AG08396 (cell line): ENCODE data around the gene CPNE4.

ENCODE experiments used
- DNase-seq: peaks from one replicate; pipeline ENCODE4 v3.0.0; 2012; ENCODE audit warnings: low spot score, mixed read lengths

CPNE4 gene

DNA sequence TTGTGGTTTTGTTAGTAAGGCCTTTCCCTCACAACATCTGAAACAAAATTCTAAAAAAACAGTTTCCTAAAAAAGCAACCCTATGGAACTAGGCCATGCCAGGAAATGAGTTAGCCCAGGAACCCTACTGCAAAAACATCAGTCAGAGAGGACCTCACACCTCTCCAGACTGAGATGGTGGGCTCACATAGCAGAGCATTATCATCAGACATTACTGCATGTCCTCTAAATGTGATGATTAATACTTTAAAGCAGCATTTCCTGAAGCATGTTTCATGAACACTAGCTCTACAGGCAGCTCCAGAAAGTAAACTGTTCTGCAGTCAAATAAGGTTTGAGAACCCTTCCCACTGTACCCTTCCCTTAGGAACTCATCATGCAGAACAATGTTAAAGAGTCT lies 299.7 kb downstream of the CPNE4 start:
- no peak for DNase-seq

DNA sequence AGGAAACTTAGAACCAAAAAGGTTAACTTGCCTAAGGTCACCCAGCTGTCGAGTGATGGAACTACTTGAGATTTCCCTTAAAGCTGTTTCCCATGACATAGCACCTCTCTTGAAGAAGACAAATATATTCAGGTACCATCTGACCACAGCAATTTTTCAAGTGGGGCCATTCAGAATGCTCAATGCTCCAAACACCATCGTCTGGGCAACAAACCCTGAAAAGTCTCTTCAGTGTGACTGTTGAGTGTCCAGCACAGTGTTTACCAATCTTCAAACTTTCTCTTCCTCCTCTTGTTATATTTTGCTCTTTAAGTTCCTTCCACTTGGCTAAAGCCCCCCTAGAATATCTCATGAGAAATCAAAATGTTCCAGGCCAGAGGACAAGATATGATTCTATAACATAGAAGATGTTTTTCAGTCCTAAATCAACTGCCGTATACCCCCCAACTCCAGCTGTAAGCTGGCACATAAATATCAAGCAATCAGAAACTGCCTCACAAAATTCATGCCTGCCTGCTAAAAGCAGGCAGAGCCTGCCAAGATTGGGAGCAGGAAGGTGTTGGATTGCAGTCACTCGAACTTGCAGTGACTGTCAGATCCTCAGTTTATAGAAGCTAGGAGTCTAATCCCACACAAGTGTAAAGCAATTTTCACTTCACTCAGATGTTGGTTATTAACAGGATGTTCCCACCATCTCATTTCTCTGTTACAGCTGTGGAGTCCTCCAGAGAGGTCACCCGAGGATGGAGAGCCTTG lies 301.6 kb downstream of the CPNE4 start:
- no peak for DNase-seq

DNA sequence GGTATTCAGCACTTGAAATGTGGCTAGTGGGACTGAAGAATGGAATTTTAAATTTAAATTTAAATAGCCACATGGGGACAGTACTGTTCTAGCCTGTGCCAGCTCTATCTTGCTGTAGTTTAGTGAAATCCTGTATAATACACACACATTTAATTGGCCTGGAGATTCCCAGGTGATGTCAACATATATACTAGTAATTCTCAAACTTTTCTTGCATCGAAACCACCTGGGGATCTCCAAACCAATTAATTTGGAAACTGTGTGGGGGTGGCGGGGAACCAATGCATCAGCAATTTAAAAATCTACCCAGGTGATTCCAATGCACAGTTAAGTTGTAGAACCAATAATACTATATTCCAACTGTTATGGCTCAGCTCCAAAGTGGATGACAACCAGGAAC lies 303.1 kb downstream of the CPNE4 start:
- DNase-seq = no peak

DNA sequence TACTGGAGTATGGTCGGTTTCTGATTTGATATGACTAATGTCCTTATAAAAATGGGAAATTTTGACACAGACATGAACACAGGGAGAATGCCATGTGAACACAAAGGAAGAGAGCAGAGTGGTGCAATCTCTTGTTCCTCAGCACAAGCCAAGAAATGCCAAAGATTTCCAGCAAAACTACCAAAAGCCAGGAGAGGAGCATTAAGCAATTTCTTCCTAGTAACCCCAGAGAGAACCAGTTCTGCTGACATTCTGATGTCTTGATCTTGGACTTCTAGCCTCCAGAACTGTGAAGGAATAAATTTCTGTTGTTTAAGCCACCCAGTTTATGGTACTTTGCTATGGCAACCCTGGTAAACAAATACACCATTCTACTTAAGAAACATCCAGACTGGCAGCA lies 304.2 kb downstream of the CPNE4 start:
- no peak for DNase-seq

DNA sequence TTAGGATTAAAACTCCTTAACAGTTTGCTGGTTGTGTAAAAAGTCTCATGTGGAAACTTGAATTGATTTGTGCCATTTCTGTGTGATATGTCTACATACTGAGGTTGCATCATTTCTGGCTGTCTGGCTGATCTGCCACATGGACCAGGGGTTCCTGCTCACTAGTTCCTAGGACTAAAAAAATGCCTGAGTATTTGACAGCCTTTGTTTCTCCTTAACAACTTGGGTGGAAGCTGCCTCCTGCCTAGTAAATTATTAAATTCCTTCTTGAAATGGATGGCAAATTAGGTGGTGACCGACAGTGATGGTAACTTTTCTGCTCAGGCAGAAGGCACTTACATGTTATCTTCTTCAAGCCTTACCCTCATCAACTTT lies 305.2 kb downstream of the CPNE4 start:
- no peak for DNase-seq

DNA sequence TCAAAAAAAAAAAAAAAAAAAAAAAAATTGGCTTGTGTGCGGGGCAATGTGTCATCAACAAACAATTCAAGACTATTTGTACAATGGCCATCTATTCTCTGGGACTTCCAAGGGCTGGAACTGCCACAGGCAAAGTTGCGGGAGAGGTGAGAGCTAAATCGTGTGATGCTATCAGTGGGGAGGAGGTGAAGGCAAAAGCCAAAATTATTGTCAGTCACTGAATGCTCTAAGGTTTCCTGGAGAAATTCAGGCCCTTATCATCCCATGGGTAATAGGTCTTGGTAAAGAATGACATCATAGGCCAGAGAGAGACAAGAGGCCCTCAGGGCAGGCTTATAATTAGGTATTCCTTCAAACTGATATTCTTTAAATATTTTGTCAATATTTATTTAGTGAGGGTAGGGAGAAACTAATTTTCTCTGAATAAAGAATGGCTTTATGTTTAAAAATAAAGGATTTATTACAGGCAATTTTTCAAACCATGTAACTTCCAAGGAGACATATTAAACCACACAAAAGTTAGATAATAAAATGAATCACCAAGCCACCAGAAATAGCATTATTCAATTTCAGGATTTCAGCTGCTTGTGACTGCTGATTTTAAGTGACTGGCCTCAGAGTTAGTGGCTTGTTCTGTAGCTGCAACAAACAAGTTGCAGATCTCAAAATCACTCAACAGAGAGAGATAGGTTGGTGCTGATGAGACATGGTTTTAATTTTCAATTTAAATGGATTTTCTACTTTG lies 305.7 kb downstream of the CPNE4 start:
- no peak for DNase-seq

DNA sequence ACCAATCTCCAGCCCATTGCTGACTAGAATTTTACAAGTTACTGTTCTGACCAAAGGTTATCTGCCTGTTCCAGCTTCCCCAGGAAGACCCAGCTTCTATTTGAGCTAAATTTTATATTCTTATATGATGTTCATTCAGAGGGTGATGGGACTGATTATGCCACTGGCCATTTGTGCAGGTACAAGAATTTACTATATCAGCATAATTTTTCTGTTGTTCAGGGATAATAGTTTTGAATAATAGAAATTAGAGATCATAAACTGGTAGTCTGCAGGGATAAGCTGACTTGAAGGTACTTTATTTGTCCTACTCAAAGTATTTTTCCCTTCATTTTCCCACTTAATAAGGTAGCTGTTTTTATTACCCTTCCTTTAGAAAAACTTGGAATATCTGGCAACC lies 309.4 kb downstream of the CPNE4 start:
- DNase-seq = no peak

DNA sequence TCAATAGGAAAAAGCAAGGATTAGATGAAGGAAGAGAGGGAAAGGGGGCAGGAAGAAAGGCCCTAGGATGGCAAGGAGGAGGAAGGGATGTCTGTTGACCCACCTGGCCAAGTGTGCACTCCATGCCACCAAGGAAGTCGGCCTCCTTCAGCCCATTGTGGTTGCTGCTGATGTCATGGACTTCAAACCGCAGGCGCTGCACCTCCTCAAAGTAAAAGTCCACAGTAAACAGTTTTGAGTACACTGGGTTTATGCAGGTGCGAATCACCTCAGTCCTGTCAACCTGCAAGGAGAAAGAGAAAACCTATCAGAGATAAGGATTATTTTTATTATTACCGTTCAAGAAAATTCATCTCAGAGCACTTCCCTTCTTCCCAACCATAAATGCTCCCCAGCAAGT lies 311.5 kb downstream of the CPNE4 start:
- DNase-seq = no peak

DNA sequence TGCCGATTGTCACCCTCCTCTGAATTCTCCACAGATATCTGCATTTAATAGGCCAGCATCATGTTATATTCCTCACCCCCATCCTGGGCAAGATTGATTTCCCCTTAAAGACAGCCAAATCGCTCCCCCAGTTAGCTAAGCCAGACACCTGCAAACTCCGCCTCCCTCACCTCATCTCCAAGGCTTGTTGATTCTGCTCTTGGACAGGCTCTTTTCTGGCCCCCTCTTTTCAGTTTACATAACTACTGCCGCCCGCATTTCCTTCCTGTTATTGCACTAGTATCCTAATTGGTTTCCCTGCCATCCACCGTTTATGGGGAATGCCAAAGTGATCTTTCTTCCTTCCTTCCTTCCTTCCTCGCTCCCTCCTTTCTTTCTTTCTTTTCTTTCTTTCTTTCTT lies 317.3 kb downstream of the CPNE4 start:
- DNase-seq = no peak

DNA sequence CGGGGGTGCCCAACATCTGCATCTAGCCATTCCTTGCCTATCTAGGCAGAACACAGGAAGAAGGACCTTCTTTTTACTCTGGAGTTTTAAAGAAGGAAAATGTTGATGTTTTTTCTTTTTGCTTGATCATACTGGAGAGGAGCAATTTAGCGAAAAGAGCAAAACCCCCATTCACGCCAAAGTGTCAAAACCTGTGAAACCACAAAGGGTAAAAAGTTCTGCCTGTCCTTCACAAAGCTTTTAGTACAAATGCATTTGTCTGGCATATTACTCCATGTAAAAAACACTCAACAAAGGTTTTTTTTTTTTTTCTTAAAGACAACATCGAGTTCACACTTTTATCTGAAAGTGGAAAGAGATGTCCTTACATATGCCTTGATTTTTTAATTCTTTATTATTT lies 317.9 kb downstream of the CPNE4 start:
- no peak for DNase-seq

DNA sequence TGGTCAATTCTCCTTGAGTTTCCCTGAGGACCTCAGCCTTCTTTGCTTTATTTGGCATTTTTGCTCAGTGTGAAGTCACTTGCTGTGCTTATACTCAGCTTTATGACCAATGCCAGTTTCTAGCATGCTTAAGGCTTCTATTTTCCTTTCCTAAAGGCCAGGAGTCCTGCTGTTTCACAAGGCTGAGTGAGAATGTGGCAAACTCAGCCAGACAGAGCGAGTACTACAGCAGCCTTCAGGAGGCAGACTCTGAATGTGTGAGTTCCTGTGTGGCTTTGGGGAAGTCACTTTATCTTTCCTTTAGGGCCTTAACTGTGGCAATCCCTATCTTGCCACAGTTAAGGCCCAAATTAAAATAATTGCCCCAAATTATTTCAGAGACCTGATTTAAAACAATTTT lies 318.8 kb downstream of the CPNE4 start:
- DNase-seq = no peak

DNA sequence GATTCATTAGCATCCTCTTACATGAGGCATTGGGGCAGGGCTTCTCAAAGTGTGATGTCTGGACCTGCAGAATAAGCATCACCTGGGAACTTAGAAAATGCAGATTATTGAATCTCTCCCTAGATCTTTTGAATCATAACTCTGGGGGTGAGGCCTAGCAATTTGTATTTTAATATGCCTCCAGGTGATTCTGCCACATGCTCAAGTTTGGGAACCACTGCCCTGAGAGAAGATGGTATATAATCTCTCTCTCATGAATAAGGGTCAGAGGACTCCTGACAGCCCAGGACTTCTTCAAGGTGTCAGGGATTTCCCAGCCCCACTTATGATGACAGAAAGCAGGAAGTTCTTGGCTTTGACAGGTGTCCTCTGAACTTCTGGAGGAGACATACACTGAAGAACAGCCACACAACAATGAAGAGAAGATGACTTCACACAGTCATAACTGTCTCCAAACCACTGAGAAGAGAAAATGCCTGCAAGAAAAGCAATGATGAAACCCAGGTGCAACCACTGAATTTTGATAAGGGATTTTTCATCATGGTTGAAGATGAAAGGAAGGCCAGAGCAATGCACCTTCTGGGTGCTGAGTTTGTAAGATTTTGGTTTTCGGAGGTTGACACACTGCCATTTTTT lies 320.1 kb downstream of the CPNE4 start:
- no peak for DNase-seq

DNA sequence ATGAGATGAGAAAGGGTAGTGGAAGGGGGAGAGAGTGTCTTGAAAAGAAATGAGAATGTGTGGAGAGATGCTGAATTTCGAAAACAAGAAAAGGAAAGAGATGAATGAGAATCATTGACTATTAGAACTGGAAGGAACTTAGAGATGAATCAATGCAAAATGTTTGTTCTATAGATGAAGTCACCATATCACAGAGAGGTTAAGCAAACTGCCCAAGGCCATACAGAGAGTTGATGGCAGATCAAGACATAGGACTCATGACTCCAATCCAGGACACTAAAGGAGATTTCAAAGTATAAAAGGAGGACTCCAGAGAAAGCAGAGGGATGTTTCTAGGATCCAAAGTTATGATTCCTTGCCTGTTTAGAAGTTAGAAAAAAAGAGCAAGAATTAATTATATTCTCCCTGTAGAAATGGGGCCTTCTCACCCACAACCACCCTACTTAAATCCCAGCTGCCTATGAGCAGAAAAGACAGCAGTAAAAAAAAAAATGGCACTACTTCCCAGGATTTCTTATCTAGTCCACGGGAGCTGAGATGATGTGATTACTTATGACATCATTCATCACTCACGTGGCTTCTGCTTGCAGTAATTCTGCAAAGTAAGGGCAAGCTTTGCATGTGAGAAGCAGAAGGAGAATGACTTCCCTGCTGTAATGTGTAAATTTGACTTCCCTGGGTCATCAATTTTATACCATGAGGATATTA lies 321.2 kb downstream of the CPNE4 start:
- DNase-seq = no peak

DNA sequence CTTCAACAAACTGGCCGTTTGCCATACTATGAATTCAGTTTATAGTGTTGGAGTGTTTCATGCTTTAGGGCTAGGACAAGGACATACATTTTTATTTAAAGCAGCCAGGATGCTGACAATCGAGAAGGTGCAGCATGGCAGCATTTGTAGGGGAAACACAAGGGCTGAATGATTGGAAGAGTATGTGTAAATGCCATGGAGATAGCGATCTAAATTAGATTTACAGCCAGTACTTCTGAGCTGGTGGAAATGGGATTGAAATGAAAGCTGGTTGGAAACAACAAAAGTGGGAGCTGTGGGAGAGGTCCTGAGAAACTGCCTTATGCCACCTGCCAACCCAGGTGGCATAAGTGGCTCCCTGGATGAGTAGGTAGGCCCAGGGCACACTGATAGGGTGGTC lies 322.2 kb downstream of the CPNE4 start:
- DNase-seq = no peak

DNA sequence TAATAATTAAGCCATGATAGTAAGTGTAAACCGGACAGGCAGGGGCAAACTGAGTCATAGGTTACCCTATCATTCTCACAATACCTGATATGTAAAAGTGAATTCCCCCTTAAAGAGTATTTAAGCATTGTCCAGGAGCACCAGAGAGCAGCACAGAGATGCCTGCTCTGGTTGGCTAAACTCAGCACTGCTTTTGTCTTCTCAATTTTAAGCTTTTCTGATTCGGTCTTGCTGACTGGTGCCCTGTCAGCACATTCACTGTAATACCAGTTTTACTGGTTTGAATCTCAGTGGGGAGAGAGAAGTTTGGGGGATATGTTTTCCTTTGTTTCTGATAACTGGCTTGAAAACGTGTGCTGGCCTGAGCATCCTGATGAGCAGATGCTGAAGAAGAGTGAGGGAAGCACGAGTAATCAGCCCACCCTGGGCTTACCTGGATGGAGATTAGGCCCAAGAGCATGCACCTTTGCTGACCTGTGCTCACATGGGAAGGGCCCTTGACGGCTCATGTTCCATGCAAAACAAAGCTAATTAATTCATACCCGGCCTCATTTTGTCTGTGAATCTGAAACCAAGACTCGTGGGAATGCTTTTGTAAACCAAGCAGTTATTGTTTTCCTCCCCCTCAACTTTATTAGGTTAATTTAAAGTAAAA lies 323.6 kb downstream of the CPNE4 start:
- DNase-seq = no peak

DNA sequence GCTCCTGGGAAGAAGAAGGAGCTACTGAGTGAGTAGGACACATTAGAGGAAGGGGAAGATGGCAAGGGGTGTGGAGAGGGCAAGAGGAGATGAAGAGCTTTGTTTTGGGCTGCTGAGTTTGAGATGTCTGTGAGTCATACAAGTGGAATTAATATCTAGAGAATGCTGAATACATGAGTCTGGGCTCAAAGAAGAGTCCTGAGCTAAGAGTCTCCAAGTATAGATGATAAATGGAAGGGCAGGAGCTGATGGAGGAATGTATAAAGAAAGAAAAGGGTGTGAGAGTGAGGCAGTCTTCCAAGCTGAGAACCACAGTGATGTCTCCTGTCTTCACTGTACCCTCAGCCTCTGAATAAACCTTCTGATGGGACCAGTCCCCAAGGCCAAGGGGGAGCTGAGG lies 326.6 kb downstream of the CPNE4 start:
- DNase-seq = no peak

DNA sequence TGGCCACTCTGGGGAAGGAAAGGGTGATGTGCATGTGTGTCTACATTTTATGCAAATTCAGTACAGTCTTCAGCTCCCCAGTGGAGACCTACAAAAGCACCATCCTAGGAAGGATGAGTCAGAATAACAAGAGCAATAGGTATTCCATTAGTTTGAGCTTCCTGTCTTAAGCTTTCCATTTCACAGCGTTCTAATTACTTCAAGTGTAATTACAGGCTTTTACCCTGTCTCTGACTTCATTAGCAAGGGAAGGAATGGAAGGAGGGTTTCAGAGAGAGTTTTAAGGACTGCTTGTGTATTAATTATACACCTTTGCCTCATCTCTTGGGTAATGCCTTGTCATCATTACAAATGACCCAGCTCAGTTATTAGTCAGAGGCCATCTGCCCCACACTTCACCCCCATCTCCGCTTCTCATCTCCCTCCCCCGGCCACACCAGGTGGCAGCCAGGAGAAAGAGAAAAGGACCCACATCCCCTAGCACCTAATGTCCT lies 329.2 kb downstream of the CPNE4 start:
- DNase-seq = no peak

DNA sequence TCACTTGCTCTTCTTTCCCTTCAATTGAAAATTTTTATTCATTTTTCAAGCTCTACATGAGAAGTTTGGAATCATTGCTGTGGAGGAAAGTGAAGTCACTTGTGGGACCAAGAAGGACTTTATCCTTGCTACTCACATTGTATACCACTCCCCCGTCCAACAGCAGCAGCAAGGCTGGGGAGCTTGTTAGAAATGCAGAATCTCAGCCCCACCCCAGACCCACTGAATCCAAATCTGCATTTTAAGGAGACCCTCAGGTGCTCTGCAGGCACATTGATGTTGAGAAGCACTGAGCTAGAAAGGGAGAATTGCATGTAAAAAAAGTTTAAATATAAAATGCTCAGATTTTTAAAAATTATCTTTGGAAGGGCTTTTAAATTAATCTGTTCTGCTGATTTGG lies 329.7 kb downstream of the CPNE4 start:
- no peak for DNase-seq

DNA sequence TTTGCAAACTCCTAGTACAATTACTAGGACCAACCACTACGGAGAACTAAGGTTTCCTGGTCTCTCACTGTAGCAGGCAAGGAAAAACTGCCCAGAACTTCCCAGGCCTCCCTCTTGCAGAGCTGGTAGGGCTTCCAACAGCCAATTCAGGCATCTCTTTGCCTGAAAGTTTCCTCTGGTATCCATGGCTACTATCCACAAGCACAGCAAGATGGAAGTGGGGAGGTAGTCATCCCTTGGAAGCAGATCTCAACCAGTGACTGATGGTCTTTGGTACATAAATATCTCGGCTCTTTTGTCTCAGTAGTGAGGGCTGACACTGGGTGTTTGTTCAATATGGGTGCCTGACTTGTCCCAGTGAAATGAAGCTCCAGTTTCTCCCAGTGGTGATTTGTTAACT lies 330.7 kb downstream of the CPNE4 start:
- DNase-seq = no peak

DNA sequence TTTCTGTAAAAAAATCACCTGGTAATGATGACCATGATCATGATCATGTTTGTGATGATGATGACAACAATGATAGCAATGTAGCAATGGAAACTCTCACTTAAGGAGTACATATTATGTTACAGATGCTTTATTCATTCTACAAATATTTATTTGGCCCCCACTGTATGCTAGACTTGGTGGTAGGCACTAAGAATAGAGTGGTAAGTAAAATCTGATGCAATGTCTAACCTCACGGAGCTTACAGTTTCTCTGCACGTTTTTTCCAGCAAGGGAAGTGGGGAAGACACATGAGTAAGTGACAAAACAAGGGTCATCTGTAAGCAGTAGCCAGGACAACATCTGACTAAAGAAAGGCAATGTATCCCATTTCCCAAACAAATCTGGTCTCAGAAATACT lies 332.7 kb downstream of the CPNE4 start:
- DNase-seq = no peak

DNA sequence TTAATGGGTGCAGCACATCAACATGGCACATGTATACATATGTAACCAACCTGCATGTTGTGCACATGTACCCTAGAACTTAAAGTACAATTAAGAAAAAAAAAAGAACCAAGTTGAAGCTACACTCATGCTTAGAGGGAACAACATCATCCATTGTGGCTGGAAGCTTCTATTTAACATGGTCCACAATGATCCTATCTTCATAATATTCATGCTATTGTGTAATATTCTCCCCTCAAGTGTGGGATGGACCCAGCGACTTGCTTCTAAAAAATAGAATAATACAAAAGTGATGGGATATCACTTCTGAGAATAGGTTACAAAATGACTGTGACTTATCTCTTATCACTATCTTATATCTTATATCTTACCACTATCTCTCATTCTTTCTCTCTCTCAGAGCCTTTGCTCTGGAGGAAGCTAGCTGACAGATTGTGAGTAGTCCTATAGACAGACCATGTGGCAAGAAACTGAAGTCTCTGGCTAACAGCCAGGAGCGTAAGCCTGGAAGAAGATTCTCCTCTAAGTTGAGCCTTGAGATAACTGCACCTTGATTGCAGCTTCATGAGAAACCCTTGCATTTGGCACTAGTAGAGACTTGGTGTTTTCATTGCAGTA lies 333.6 kb downstream of the CPNE4 start:
- no peak for DNase-seq

DNA sequence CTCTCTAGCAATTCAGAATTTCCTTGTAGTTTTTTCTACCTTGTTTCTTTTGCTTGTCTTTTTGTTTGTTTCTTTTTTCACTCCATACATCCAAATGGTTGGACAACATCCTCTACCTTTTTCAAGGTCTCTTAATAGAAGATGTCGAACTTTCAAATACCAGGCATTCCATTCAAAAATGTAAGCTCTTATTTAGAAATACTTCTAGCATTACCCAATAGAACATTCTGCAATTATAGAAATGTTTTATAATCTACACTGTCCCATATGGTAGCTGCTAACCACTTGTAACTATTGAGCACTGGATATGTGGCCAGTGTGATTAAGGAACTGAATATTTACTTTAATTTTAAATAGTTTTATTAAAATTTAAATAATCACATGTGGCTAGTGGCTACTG lies 335.8 kb downstream of the CPNE4 start:
- DNase-seq = no peak
